KMS-11 (cell line): Measurements from ENCODE around the gene PRSS37.

Experiments used
- H2AFZ ChIP-seq: fragments of 200-600 bp; sonication (generic); 2 replicates; pipeline ENCODE4 v1.6.1; 2016; ENCODE audit warnings: antibody characterized with exemption, mixed run types, low read depth
- H3K27ac ChIP-seq: fragments of 200-600 bp; sonication (generic); 2 replicates; pipeline ENCODE4 v1.6.1; 2016; ENCODE audit warnings: mild to moderate bottlenecking, mixed run types
- H3K27me3 ChIP-seq: fragments of 200-600 bp; sonication (generic); 2 replicates; pipeline ENCODE4 v1.6.1; 2017; ENCODE audit warnings: mild to moderate bottlenecking, low read depth, mixed run types, moderate library complexity; ENCODE audit not compliant: insufficient read depth
- H3K36me3 ChIP-seq: fragments of 200-600 bp; sonication (generic); 2 replicates; pipeline ENCODE4 v1.6.1; 2017; ENCODE audit warnings: mild to moderate bottlenecking, mixed run types; ENCODE audit not compliant: insufficient read depth
- H3K4me1 ChIP-seq: fragments of 200-600 bp; sonication (generic); 2 replicates; pipeline ENCODE4 v1.6.1; 2016; ENCODE audit warnings: mild to moderate bottlenecking, low read depth, mixed run types; ENCODE audit not compliant: poor library complexity, severe bottlenecking
- H3K4me2 ChIP-seq: fragments of 200-600 bp; sonication (generic); 2 replicates; pipeline ENCODE4 v1.7.0; 2016; ENCODE audit warnings: mild to moderate bottlenecking, mixed run types
- H3K4me3 ChIP-seq: fragments of 200-600 bp; sonication (generic); IDR thresholded peaks from 2 replicates; pipeline ENCODE4 v1.6.1; 2017; ENCODE audit warnings: low read depth, low read length, mixed read lengths; ENCODE audit not compliant: insufficient read depth
- H3K79me2 ChIP-seq: fragments of 200-600 bp; sonication (generic); 2 replicates; pipeline ENCODE4 v1.6.1; 2016; ENCODE audit warnings: low read depth, mixed run types; ENCODE audit not compliant: insufficient read depth
- H3K9ac ChIP-seq: fragments of 200-600 bp; sonication (generic); 2 replicates; pipeline ENCODE4 v1.6.1; 2016; ENCODE audit warnings: mild to moderate bottlenecking, mixed run types
- H4K20me1 ChIP-seq: fragments of 200-600 bp; sonication (generic); 2 replicates; pipeline ENCODE4 v1.6.1; 2016; ENCODE audit warnings: mild to moderate bottlenecking, mixed run types; ENCODE audit not compliant: insufficient read depth
- CTCF ChIP-seq: fragments of 200-600 bp; sonication (generic); conservative IDR thresholded peaks from 2 replicates; pipeline ENCODE4 v1.6.1; 2017; ENCODE audit warnings: low read depth, mild to moderate bottlenecking, antibody characterized with exemption, low read length, moderate library complexity, mixed read lengths

PRSS37 gene

GRCh38 chr7:141788296-141788695 lies 53.0 kb downstream of the PRSS37 start:
- Histone ChIP-seq H3K4me2 (no peak overlapping the region), H3K27me3 (no peaks in the 10 kb centered on the region), H3K79me2 (no peaks in the 10 kb centered on the region), H3K36me3 (no peaks in the 10 kb centered on the region), H2AFZ (no peak overlapping the region), H3K9ac (no peak overlapping the region), H3K4me1 (no peaks in the 10 kb centered on the region), H4K20me1 (no peaks in the 10 kb centered on the region), H3K4me3 (no peak overlapping the region), H3K27ac (no peak overlapping the region)
- TF ChIP-seq CTCF = no peak
